Cardiac muscle cell (in vitro differentiated cells and primary cell): Measurements from ENCODE around the gene RRBP1. TPM values are rescaled to one million over a fixed set of nuclear protein-coding genes. Genes with fewer than 3 reads are reported as not detected.
A peak's percentile ranks its signal among the peaks of the same experiment; 100 is the strongest.

Experiments
- DNase-seq, 2 donors: peaks; one replicate each; pipeline versions ENCODE4 v3.0.0 to v3.0.0-alpha.2; 2010 to 2017; ENCODE audit warnings: low read depth in 1 of 2, low spot score in 1 of 2
- H3K27ac ChIP-seq: fragments of 200-600 bp; sonication (generic); 2 replicates; pipeline ENCODE4 v1.5.1; 2016
- H3K27me3 ChIP-seq: fragments of 200-600 bp; sonication (generic); 2 replicates; pipeline ENCODE4 v1.6.0; 2016; ENCODE audit warnings: control low read depth
- H3K36me3 ChIP-seq: fragments of 200-600 bp; sonication (generic); 2 replicates; pipeline ENCODE4 v1.5.1; 2016; ENCODE audit warnings: control low read depth
- H3K4me1 ChIP-seq: fragments of 200-600 bp; sonication (generic); 2 replicates; pipeline ENCODE4 v1.8.1; 2017; ENCODE audit warnings: low read depth, mild to moderate bottlenecking, mixed run types
- H3K4me3 ChIP-seq: fragments of 200-600 bp; sonication (generic); 2 replicates; pipeline ENCODE4 v1.5.1; 2016; ENCODE audit warnings: mild to moderate bottlenecking
- H3K9me3 ChIP-seq: fragments of 200-600 bp; sonication (generic); 2 replicates; pipeline ENCODE4 v1.5.1; 2017; ENCODE audit warnings: low read depth, mild to moderate bottlenecking, control low read depth
- CTCF ChIP-seq: IDR thresholded peaks from 2 replicates; pipeline ENCODE4 v1.5.1; 2012; ENCODE audit warnings: low read depth, mild to moderate bottlenecking, low read length
- polyA plus RNA-seq: library from polyadenylated mRNA; unstranded; fragments of >200 nt; fragmentation: Nextera tagmentation; extraction: Ambion mirVana; gene quantifications from 2 replicates; pipeline ENCODE4 v1.2.1, GENCODE V29; 2016
- total RNA-seq: library from RNA; depleted of rRNA; stranded (reverse); fragments of >200 nt; gene quantifications from 2 replicates; pipeline ENCODE4 v1.2.3, GENCODE V29; 2016

The RRBP1 gene
- total and polyA plus RNA-seq, 2 experiments from 2014 or later, result 50.7 to 77.5 TPM

DNA sequence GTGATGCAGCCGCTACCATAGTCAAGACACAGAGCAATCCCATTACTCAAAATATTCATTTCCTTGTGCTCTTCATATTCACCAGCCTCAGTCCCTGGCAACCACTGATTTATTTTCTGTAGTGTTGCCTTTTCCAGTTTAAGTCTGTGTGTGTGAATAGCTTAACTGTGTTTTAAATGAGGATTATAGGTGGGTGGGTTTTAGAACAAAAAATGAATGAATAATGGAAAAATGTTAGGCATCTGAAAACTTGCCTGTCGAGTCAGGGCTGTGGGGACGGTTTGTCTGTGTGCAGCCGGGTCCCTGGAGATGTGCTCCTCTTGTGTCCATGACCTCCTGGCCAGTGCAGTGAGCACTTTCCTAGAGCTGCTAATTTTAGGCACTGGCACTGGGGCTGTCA, 44.9 kb upstream of the RRBP1 start:
- peaks cover 5% of the 10 kb centered on the region for H3K4me1 ChIP-seq
- no peaks in the 10 kb centered on the region for H3K9me3 ChIP-seq
- no peak overlapping the region for H3K27ac ChIP-seq
- no peaks in the 10 kb centered on the region for H3K27me3 ChIP-seq
- H3K36me3 ChIP-seq, result no peaks in the 10 kb centered on the region
- DNase-seq, result no peak
- H3K4me3 ChIP-seq, result no peak overlapping the region
- TF ChIP-seq CTCF, result no peak

- H3K4me1 ChIP-seq, result peaks cover 5% of the 10 kb centered on the region
- no peak for TF ChIP-seq CTCF
Observed at GRCh38 chr20:17725094-17725835, 43.2 kb upstream of the RRBP1 start.

DNA sequence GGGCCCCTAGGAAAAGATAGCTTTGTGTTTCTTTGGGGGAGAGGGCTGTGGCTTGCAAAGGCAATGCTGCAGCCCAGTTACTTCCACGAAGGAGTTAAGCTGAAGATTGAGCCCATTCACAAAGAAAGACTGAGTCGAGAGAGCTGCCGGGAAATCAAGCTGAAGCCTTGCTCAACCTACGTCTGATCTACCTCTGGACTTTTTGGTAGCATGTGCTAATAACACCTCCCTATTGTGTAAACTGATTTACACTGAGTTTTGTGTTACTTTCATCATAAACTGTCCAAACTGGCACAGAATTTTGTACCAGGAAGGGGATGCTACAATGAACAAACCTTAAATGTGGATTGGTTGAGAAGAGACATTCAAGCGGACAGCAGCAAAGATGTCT, 41.3 kb upstream of the RRBP1 start:
- DNase-seq, result no peak
- no peak overlapping the region for H3K4me3 ChIP-seq
- no peak for TF ChIP-seq CTCF
- no peak overlapping the region for H3K27ac ChIP-seq
- peaks cover 5% of the 10 kb centered on the region for H3K4me1 ChIP-seq
- no peaks in the 10 kb centered on the region for H3K36me3 ChIP-seq
- H3K27me3 ChIP-seq, result no peaks in the 10 kb centered on the region
- H3K9me3 ChIP-seq, result no peaks in the 10 kb centered on the region

More at GRCh38 chr20:17725094-17725835, 43.2 kb upstream of the RRBP1 start:
- no peaks in the 10 kb centered on the region for H3K36me3 ChIP-seq
- H3K27ac ChIP-seq, result no peak overlapping the region
- H3K4me3 ChIP-seq, result no peak overlapping the region
- H3K9me3 ChIP-seq, result no peaks in the 10 kb centered on the region
- H3K27me3 ChIP-seq, result no peaks in the 10 kb centered on the region
- no peak for DNase-seq

- TF ChIP-seq CTCF, result no peak
- H3K36me3 ChIP-seq, result no peaks in the 10 kb centered on the region
- no peak for DNase-seq
- no peaks in the 10 kb centered on the region for H3K27me3 ChIP-seq
- peaks cover 5% of the 10 kb centered on the region for H3K4me1 ChIP-seq
- H3K27ac ChIP-seq, result no peak overlapping the region
- H3K9me3 ChIP-seq, result no peaks in the 10 kb centered on the region
- H3K4me3 ChIP-seq, result no peak overlapping the region
Observed at GRCh38 chr20:17722493-17723300, 40.7 kb upstream of the RRBP1 start.

DNA sequence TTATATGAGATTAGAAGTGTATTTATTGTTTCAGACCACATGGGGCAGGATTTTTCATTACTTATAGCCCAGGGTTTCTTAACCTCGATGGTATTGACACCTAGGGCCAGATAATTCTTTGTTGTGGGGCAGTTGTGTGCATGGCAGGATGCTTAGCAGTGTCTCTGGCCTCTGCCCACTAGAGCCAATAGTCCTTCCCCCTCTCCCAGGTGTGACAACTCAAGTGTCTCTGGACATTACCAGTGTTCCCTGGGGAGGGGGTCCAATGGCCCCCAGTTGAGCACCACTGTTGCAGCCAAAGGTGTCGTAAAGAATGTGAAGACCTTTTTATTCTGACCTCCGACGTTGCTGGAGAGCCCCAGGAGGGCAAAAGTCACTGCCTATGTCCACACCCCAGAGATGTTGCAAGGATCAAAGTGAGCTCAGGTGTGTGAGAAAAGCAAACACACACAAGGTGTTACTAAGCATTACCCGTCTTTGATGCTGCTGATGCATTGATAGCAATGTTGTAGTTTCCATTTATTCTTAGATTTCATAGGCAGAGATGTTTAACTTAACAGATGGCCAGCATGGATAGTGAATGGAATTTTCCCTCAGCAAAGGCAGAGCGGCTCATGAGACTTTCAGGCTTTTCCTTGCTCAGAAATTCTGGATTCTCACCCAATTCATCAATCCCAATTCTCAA, 39.9 kb upstream of the RRBP1 start:
- Histone ChIP-seq H3K4me3 (no peak overlapping the region), H3K9me3 (no peaks in the 10 kb centered on the region), H3K27ac (no peak overlapping the region), H3K27me3 (no peaks in the 10 kb centered on the region), H3K36me3 (no peaks in the 10 kb centered on the region), H3K4me1 (peaks cover 2% of the 10 kb centered on the region)
- DNase-seq, result peak in 1 of 2 donors; percentile 11
- peak; percentile 12 for TF ChIP-seq CTCF
